Measurements from ENCODE around the gene UNC5B. TPM values are rescaled to one million over a fixed set of nuclear protein-coding genes. Genes with fewer than 3 reads are reported as not detected.

UNC5B gene
- total RNA-seq, 1 donor from 2014 or later, result 231 TPM

DNA sequence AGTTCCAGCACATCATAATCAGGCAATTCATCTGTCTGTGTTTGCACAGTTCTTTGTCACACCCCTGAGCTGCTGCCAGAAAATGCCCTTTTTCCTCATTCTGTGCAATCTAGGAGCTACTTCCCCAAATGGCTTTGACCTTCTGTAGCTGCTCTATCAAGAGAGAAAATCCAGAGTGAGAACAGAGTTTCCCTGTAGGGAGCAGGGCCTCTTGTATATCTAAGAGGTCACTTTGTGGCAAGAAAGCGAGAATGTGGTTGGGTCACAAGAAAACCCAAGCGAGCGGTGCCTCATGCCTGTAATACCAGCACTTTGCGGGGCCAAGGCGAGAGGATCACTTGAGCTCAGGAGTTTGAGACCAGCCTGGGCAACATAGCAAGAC lies 131.0 kb downstream of the UNC5B start:
- Mint-ChIP-seq H3K27me3 (ENCODE audit: unreplicated experiment) (peaks cover 1% of the 10 kb centered on the region), H3K27ac (ENCODE audit: unreplicated experiment) (no peak overlapping the region), H3K4me1 (ENCODE audit: unreplicated experiment) (peaks cover 24% of the 10 kb centered on the region), H3K9me3 (ENCODE audit: unreplicated experiment) (no peaks in the 10 kb centered on the region), H3K36me3 (ENCODE audit: low read depth, unreplicated experiment) (no peaks in the 10 kb centered on the region), H3K4me3 (ENCODE audit: unreplicated experiment) (no peak overlapping the region)
- DNase-seq (ENCODE audit: low spot score), result no peak
- TF ChIP-seq, protein P1, sequence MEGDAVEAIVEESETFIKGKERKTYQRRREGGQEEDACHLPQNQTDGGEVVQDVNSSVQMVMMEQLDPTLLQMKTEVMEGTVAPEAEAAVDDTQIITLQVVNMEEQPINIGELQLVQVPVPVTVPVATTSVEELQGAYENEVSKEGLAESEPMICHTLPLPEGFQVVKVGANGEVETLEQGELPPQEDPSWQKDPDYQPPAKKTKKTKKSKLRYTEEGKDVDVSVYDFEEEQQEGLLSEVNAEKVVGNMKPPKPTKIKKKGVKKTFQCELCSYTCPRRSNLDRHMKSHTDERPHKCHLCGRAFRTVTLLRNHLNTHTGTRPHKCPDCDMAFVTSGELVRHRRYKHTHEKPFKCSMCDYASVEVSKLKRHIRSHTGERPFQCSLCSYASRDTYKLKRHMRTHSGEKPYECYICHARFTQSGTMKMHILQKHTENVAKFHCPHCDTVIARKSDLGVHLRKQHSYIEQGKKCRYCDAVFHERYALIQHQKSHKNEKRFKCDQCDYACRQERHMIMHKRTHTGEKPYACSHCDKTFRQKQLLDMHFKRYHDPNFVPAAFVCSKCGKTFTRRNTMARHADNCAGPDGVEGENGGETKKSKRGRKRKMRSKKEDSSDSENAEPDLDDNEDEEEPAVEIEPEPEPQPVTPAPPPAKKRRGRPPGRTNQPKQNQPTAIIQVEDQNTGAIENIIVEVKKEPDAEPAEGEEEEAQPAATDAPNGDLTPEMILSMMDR (IDR thresholded peaks at IDR 0.05; ENCODE audit: unreplicated experiment), result no peak

DNA sequence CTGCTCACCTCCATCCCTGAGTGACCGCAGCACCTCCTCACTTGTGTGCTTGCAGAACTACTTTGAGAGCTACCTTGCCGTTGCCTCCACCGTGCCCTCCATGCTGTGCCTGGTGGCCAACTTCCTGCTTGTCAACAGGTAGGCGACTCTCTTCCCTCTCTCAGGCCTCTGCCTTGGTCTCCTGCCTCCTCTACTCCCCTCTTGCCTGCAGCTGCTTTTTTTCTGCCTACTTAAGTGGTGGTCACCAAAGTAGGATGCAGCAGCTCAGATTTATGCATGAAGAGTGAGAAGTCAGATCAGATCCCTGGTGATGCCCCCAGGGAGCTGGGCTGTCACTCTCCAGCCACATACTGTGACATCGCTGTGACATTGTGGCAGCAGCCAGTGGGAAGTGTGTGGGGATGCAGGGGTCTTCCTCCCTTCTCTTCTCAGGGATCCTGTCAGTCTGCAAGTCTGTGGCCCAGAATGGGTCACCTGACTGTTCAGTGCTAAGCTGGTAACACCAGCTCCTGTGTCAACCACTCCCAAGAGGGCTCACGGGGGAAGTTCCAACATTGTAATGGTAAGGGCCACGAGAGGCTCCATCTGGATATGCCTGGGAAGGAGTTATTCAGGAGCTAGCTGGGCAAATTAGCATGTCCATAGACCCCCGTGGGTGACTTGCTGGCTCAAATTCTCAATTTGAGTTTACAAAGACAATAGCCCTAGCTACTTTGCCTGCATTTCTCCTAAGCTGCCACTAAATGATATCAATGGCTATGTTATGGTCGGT lies 132.0 kb downstream of the UNC5B start:
- no peak for DNase-seq (ENCODE audit: low spot score)
- Mint-ChIP-seq H3K4me1 (ENCODE audit: unreplicated experiment) (peaks cover 24% of the 10 kb centered on the region), H3K4me3 (ENCODE audit: unreplicated experiment) (no peak overlapping the region), H3K9me3 (ENCODE audit: unreplicated experiment) (no peaks in the 10 kb centered on the region), H3K27me3 (ENCODE audit: unreplicated experiment) (peaks cover 1% of the 10 kb centered on the region), H3K36me3 (ENCODE audit: low read depth, unreplicated experiment) (no peaks in the 10 kb centered on the region), H3K27ac (ENCODE audit: unreplicated experiment) (no peak overlapping the region)
- TF ChIP-seq, protein P1 (IDR thresholded peaks at IDR 0.05; ENCODE audit: unreplicated experiment), result no peak

DNA sequence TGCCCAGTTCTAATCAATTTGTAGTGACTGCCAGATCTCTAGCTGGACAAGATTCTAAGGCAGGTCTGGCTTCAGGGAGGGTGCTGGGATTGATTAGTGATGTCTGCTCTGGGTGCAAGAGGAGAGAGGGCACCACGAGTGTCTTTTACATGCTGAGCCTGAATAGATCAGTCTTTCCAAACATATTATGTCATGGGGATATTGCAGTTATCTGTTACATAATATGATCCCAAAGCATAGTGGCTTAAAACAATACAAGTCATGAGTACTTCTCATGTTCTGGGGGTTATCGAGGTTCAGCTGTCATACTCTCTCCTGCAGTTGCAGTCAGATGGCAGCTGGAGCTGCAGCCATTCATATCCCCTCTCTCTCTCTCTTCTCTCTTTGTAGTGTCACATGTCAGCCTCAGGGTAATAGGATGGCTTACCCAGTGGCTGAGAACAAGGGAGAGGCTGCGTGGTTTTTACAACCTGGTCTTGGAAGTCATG lies 132.7 kb downstream of the UNC5B start:
- H3K36me3 Mint-ChIP-seq (ENCODE audit: low read depth, unreplicated experiment), result peaks cover 5% of the 10 kb centered on the region
- TF ChIP-seq, protein P1 (IDR thresholded peaks at IDR 0.05; ENCODE audit: unreplicated experiment), result no peak
- no peak overlapping the region for H3K4me3 Mint-ChIP-seq (ENCODE audit: unreplicated experiment)
- no peak for DNase-seq (ENCODE audit: low spot score)
- H3K27me3 Mint-ChIP-seq (ENCODE audit: unreplicated experiment), result peaks cover 5% of the 10 kb centered on the region
- peaks cover 23% of the 10 kb centered on the region for H3K4me1 Mint-ChIP-seq (ENCODE audit: unreplicated experiment)
- H3K9me3 Mint-ChIP-seq (ENCODE audit: unreplicated experiment), result no peaks in the 10 kb centered on the region
- no peak overlapping the region for H3K27ac Mint-ChIP-seq (ENCODE audit: unreplicated experiment)

DNA sequence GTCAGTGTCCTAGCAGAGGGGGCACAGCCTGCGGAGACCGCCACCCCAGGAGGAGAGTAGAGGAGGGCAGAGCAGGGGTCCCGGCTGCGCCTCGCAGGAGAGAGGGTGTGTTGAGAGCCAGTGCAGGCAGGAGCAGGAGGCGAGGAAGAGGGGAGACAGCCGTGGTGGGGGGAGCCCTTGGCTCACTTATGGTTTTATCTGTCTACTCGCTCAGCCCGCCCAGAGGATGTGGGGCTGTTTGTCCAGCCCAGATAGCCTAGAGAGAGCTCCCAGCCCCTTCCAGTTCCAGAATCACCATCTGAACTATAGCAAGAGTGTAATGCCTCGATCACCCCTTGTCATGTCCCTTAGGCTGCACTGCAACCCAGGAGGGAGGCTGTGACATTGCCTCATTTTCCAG lies 133.3 kb downstream of the UNC5B start:
- no peak for DNase-seq (ENCODE audit: low spot score)
- no peak overlapping the region for H3K27ac Mint-ChIP-seq (ENCODE audit: unreplicated experiment)
- peaks cover 5% of the 10 kb centered on the region for H3K36me3 Mint-ChIP-seq (ENCODE audit: low read depth, unreplicated experiment)
- H3K4me1 Mint-ChIP-seq (ENCODE audit: unreplicated experiment), result peaks cover 20% of the 10 kb centered on the region
- H3K9me3 Mint-ChIP-seq (ENCODE audit: unreplicated experiment), result no peaks in the 10 kb centered on the region
- peaks cover 5% of the 10 kb centered on the region for H3K27me3 Mint-ChIP-seq (ENCODE audit: unreplicated experiment)
- TF ChIP-seq, protein P1 (IDR thresholded peaks at IDR 0.05; ENCODE audit: unreplicated experiment), result no peak
- no peak overlapping the region for H3K4me3 Mint-ChIP-seq (ENCODE audit: unreplicated experiment)

DNA sequence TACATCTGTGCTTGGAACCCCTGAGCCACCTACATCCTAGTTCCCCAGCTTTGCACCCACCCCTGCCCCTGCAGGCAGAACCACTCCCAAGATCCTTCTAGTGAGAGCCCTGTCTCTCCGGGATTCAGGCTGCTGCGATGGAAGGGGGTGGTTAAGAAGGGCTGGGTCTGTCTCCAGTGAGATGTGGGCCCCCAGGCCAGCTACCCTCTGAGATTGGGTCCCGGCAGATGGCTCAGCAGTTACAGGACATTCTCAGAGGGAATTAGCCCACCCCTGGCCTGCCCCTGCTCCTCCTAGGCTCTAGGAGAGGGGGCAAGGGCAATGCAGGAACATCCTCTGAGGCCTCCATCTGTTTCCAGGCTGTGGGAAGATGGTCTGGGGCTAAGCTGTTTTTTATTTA lies 134.4 kb downstream of the UNC5B start:
- no peak overlapping the region for H3K4me3 Mint-ChIP-seq (ENCODE audit: unreplicated experiment)
- peaks cover 5% of the 10 kb centered on the region for H3K36me3 Mint-ChIP-seq (ENCODE audit: low read depth, unreplicated experiment)
- TF ChIP-seq, protein P1 (IDR thresholded peaks at IDR 0.05; ENCODE audit: unreplicated experiment), result no peak
- H3K9me3 Mint-ChIP-seq (ENCODE audit: unreplicated experiment), result no peaks in the 10 kb centered on the region
- peaks cover 5% of the 10 kb centered on the region for H3K27me3 Mint-ChIP-seq (ENCODE audit: unreplicated experiment)
- DNase-seq (ENCODE audit: low spot score), result no peak
- H3K27ac Mint-ChIP-seq (ENCODE audit: unreplicated experiment), result no peak overlapping the region
- peaks cover 14% of the 10 kb centered on the region for H3K4me1 Mint-ChIP-seq (ENCODE audit: unreplicated experiment)
